NB4 (cell line): Measurements from ENCODE around the gene BRF1.

Source experiments
- DNase-seq: peaks from one replicate; pipeline ENCODE4 v3.0.0; 2010; ENCODE audit warnings: low read depth
- H3K4me3 ChIP-seq: one replicate; pipeline ENCODE4 v1.5.1; 2011; ENCODE audit warnings: mild to moderate bottlenecking, low read depth, low read length, moderate library complexity
- MYC ChIP-seq: IDR thresholded peaks from 2 replicates; pipeline ENCODE4 v1.6.1; 2011; ENCODE audit warnings: low read depth, low read length
- POLR2A ChIP-seq: IDR thresholded peaks from 2 replicates; pipeline ENCODE4 v1.6.1; 2011; ENCODE audit warnings: mild to moderate bottlenecking; ENCODE audit not compliant: insufficient read length; ENCODE audit errors: extremely low read depth
- TF ChIP-seq, protein P1 (sequence below): IDR thresholded peaks from 2 replicates; pipeline ENCODE4 v1.6.1; 2011; ENCODE audit warnings: low read depth, low read length
- TF ChIP-seq, protein P2 (sequence below): IDR thresholded peaks from one replicate; pipeline ENCODE4 v1.5.1; 2012; ENCODE audit warnings: low read depth, low read length

Gene BRF1

GRCh38 chr14:105332350-105332874 is 31.6 kb upstream of the BRF1 start:
- TF ChIP-seq MYC (no peak), POLR2A (no peak)
- TF ChIP-seq, protein P1, sequence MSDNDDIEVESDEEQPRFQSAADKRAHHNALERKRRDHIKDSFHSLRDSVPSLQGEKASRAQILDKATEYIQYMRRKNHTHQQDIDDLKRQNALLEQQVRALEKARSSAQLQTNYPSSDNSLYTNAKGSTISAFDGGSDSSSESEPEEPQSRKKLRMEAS = no peak; the same call in 1 of the 2 replicates
- TF ChIP-seq, protein P2, sequence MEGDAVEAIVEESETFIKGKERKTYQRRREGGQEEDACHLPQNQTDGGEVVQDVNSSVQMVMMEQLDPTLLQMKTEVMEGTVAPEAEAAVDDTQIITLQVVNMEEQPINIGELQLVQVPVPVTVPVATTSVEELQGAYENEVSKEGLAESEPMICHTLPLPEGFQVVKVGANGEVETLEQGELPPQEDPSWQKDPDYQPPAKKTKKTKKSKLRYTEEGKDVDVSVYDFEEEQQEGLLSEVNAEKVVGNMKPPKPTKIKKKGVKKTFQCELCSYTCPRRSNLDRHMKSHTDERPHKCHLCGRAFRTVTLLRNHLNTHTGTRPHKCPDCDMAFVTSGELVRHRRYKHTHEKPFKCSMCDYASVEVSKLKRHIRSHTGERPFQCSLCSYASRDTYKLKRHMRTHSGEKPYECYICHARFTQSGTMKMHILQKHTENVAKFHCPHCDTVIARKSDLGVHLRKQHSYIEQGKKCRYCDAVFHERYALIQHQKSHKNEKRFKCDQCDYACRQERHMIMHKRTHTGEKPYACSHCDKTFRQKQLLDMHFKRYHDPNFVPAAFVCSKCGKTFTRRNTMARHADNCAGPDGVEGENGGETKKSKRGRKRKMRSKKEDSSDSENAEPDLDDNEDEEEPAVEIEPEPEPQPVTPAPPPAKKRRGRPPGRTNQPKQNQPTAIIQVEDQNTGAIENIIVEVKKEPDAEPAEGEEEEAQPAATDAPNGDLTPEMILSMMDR = no peak
- DNase-seq = peak; percentile 62
- H3K4me3 ChIP-seq = no peak overlapping the region

DNA sequence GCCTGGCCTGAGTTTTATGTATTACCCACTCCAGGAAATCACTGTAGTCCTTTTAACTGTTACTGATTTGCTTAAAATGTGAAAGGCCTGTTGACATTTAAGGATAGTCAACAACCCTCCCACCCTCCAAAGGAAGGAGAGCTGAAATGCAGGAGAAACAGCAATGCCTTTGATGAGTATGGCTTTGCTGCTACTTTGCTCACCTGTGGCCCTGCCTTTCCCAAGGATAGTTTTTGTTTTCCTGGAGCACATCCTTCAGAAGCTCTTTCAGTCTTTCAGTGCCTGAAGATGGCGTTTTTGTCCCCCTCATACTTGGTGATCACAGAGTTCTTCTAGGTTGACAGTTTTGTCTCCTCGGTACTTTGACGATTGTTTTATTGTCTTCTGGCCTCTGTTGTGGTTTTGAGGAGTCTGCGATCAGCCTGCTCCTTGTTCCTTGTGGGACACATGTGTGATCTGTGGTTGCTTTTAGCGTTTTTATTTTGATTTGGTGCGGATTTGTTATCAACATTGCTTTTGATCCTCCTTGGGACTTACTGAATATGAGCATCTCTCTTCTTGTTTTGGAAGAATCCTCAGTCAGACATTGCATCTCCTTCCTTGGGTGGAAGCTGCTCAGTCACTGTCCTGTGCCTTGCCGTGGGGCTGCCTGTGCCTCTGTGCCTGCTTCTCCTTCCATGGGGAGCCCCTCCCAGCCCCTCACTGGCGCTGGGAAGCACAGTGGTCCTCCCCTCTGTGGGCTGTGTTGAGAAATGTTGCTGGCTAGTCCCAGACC is 31.0 kb upstream of the BRF1 start:
- H3K4me3 ChIP-seq = no peak overlapping the region
- peak; percentile 54 for DNase-seq
- TF ChIP-seq, protein P1 = no peak
- TF ChIP-seq MYC (no peak), POLR2A (no peak)
- TF ChIP-seq, protein P2 = no peak

DNA sequence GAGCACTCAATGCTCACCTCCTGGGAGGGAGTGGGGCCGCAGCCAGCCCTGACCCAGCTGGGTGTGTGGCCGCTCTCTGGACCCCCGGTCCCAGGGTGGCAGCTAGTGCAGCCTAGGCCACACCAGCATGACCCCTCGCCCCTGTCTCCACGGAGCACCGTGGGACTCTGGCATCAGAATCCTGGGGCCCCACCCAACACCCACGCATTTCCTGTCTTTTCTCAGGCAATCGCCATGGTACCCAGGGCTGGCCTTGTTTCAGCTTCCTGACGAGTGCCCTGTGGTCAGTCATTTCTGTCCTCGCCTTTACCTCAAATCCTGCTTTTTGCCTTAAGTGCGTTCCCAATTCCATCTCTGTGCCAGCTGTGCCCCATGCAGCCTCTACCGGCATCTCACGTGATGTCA is 29.7 kb upstream of the BRF1 start:
- H3K4me3 ChIP-seq = no peak overlapping the region
- no peak for DNase-seq
- no peak for TF ChIP-seq POLR2A
- TF ChIP-seq, protein P2 = no peak
- TF ChIP-seq MYC = no peak
- TF ChIP-seq, protein P1 = no peak

GRCh38 chr14:105329411-105330150 is 28.8 kb upstream of the BRF1 start:
- H3K4me3 ChIP-seq = no peak overlapping the region
- no peak for DNase-seq
- TF ChIP-seq POLR2A = no peak
- TF ChIP-seq, protein P2 = no peak
- TF ChIP-seq, protein P1 = no peak

DNA sequence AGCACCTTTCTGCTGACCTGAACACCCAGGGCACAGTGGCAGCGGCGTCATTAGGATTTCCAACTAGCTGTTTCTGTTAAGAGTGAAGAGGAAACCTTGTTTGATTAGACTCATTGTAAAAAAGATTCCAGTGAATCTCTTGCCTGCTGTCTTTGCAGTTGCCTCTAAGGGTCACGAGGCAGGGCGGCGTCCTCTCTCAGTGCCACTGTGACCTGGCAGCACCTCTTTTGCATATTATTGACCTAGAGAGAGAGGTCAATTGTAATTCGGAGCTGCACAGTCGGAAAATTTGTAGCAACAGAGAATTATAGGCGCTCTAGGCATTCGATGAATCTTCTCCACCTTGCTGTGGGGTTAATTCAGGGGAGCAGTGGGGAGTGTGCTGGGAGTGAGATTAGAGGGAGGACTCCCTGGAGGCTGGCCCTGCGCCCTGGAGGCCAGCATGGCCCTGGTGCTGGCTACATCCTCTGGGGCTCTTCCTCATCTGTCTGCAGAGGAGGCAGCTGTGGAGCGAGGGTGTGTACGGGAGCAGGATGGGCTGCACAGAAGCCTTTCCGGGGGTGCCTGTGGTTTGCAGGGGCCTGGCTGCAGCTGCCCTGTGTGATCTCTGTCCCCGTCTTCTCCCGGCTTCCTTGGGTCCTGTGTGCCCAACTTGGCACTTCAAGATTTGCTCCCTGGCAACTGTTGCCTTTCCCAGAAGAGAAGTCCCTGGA is 28.0 kb upstream of the BRF1 start:
- peak; percentile 39 for DNase-seq
- TF ChIP-seq, protein P2 = no peak
- TF ChIP-seq, protein P1 = no peak
- no peak for TF ChIP-seq MYC
- no peak overlapping the region for H3K4me3 ChIP-seq
